ENCODE measurements around the gene TJP1.
"Not testable (repeated sequence)": the region's sequence is repeated elsewhere in the genome, so short reads cannot be mapped to it uniquely, and the experiment has no call there.

TJP1 gene

DNA sequence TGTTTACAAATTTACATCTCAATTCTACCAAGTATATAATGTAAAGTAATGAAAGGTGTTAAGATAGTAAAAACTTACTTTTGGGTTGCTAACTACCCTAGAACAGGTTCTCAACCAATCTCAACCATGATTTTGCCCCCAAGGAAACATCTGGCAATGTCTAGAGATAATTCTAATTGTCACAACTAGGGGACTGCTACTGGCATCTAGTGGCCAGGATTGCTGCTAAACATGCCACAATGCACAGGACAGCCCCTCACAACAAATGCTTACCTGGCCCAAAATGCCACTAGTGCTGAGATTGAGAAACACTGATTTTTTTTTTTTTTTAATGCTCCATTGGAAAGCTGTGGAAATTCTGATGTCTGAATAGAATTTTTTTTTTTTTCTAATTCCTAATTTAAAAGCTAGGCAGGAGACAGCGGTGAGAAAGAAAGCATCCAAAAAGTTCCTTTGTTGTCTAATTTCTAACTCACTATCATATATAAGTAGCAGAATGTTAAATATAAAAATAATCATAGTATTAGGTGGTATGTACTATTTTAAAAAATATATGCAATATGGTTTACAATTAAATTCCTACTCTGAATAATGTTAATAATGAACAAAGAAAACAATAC is 81.5 kb downstream of the TJP1 start:
- no peaks in the 10 kb centered on the region for H3K4me1 Mint-ChIP-seq

DNA sequence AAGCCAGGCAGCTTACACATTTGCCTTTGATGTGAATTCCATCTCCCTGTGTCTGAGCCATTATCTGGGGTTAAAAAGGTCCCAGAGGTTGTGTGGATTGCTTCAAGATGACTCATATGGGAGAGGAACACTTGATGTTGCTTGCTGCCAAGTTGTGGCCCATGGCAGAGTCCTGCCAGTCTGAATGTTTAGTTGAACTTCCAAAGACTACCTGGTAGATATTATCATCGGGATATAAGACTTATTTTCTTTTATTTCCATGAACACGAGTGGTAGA is 85.6 kb downstream of the TJP1 start:
- no peak for DNase-seq (ENCODE audit: low spot score in 2 of 2)
- H3K4me1 Mint-ChIP-seq, result no peaks in the 10 kb centered on the region
- no peaks in the 10 kb centered on the region for H3K36me3 Mint-ChIP-seq

More for the DNA sequence above, 81.5 kb downstream of the TJP1 start:
- H3K27ac Mint-ChIP-seq, result no peak overlapping the region
- no peaks in the 10 kb centered on the region for H3K9me3 Mint-ChIP-seq
- H3K27me3 Mint-ChIP-seq, result peaks cover 2% of the 10 kb centered on the region
- H3K4me3 Mint-ChIP-seq, result no peak overlapping the region
- no peak for ATAC-seq (ENCODE audit: low read depth)
- no peaks in the 10 kb centered on the region for H3K36me3 Mint-ChIP-seq
- DNase-seq (ENCODE audit: low spot score in 2 of 2), result no peak

DNA sequence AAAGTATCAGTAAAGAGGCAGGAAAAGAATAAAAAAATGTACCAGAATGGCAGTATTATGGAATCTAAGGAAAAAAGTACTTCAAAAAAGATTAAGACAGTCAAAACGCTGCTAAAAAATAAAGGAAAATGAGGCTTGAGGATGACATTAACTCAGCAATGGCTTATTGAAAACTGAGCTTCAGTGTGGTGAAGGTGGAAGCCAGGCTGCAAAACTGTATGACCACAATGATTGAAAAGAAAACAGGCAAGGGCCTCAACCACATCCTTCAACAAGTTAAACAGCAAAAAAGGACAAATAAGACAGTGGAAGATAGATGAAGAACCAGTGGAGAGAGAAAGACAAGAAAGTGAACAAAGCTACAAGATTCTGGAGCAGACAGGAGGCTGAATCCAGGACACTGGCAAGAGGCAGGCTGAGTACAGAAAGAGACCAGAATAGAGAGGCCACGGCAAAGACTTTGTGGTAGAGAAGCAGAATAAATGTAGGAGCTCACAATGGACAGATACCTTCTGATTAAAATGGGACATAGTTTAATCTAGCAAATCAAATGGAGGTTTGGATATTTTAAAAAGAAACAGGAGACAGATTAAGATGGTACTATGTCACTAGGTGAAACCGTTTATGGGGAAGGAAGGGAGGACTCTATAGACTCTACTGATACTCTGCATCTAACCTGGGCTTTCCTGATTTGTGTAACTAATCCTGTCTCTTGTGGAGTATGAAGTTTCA is 86.1 kb downstream of the TJP1 start:
- Mint-ChIP-seq H3K27me3 (peaks cover 2% of the 10 kb centered on the region), H3K36me3 (no peaks in the 10 kb centered on the region), H3K4me1 (no peaks in the 10 kb centered on the region), H3K4me3 (no peak overlapping the region), H3K27ac (no peak overlapping the region), H3K9me3 (no peaks in the 10 kb centered on the region)
- DNase-seq (ENCODE audit: low spot score in 2 of 2) (no peak), ATAC-seq (ENCODE audit: low read depth) (no peak)

More for the DNA sequence above, 85.6 kb downstream of the TJP1 start:
- Mint-ChIP-seq H3K4me3 (no peak overlapping the region), H3K27me3 (peaks cover 2% of the 10 kb centered on the region), H3K27ac (no peak overlapping the region), H3K9me3 (no peaks in the 10 kb centered on the region)
- no peak for ATAC-seq (ENCODE audit: low read depth)

DNA sequence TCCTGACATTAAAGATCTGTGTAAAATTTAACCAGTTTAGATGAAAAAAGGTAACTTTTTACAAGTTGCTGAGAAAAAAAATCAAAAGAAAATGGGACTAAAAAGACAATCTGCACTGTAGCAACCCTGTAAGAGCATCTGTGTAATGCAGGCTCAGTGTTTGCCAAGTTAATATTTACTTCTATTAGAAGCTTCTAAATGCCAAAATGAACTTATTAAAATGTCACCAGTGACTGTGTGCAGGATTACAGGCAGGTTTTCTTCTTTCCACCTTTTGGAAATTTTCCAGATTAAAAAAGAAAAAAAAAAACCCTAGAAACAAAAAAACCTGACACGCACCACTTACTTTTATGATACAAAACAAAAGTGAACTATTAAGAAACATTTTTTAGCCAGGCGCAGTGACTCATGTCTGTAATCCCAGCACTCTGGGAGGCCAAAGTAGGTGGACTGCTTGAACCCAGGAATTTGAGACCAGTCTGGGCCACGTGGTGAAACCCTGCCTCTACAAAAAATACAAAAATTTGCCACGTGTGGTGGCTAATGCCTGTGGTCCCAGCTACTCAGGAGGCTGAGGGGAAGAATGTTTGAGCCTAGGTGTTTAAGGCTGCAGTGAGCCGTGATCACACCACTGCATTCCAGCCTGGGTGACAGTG is 87.2 kb downstream of the TJP1 start:
- Mint-ChIP-seq H3K4me3 (no peak overlapping the region), H3K9me3 (no peaks in the 10 kb centered on the region), H3K27me3 (peaks cover 2% of the 10 kb centered on the region), H3K27ac (no peak overlapping the region), H3K36me3 (no peaks in the 10 kb centered on the region), H3K4me1 (no peaks in the 10 kb centered on the region)
- ATAC-seq (ENCODE audit: low read depth), result no peak
- no peak for DNase-seq (ENCODE audit: low spot score in 2 of 2)

DNA sequence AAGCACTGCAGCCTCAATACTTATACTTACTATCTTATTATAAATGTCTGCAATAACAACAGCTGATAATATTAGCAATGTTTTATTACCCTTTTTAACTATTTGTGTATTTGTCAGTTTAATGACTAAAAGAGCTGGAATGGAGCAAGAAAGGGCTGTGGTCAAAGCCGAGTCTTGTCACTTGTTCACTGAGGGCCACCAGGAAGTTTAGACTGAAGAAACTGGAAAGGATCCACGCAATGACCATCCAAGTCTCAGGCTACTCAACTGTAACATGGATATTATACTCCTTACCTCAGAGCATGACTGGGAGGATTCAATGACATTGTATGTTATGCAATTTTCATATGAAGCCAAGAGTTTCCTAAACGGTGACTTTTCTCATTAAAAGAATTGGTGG is 90.4 kb downstream of the TJP1 start:
- H3K27me3 Mint-ChIP-seq, result no peaks in the 10 kb centered on the region
- no peaks in the 10 kb centered on the region for H3K36me3 Mint-ChIP-seq
- no peak for DNase-seq (ENCODE audit: low spot score in 2 of 2)
- H3K4me3 Mint-ChIP-seq, result no peak overlapping the region
- no peak overlapping the region for H3K27ac Mint-ChIP-seq
- no peaks in the 10 kb centered on the region for H3K9me3 Mint-ChIP-seq
- no peaks in the 10 kb centered on the region for H3K4me1 Mint-ChIP-seq
- no peak for ATAC-seq (ENCODE audit: low read depth)

DNA sequence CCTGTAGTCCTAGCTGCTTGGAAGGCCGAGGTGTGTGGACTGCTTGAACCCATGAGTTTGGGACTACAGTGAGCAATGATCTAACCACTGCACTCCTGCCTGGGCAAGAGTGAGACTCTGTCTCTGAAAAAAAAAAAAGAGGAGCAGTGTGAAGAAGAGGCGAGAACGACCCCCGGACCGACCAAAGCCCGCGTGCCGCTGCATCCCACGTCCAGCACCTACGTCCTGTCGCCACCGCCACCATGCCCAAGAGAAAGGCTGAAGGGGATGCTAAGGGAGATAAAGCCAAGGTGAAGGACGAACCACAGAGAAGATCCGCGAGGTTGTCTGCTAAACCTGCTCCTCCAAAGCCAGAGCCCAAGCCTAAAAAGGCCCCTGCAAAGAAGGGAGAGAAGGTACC is 91.8 kb downstream of the TJP1 start:
- not testable (repeated sequence) for H3K27ac Mint-ChIP-seq; ATAC-seq (ENCODE audit: low read depth); H3K36me3 Mint-ChIP-seq; H3K27me3 Mint-ChIP-seq; H3K4me3 Mint-ChIP-seq; H3K4me1 Mint-ChIP-seq; DNase-seq (ENCODE audit: low spot score in 2 of 2); H3K9me3 Mint-ChIP-seq

DNA sequence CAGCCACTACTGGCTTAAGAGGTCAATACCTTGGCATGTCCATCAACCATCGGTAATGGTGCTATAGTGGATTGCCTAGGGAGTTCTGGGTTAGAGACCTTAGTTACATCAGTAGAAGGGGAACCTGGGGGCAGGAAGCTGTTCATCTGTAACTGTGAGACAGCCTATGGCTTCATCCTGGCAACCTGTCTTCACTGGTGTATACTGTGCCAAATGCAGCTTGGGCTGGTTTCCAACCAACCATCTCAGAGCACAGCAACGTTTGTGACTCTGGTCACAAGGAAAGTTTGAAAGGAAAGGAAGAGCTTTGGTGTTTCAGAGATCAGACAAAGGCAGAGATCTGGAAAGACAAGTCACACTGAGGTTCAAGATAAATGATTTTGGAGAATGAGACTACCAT is 93.8 kb downstream of the TJP1 start:
- H3K27me3 Mint-ChIP-seq, result no peaks in the 10 kb centered on the region

DNA sequence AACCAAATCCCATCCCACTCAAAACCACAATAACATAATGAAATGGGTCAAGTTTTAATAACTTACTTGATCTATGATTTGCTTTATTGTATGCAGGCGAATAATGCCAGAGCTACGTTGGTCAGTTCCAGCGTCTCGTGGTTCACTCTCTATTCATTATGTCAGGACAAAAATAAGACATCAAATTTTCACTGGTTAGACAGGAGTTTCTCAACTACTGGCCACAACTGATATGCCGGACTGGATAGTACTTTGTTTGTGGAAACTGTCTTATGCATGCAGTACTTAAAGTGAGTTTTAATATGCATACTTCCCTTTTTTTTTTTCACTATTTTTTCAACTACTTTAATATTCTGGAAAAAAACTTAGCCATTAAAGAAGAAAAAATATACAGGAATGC is 94.4 kb downstream of the TJP1 start:
- no peak for DNase-seq (ENCODE audit: low spot score in 2 of 2)
- Mint-ChIP-seq H3K36me3 (no peaks in the 10 kb centered on the region), H3K4me3 (no peak overlapping the region), H3K4me1 (no peaks in the 10 kb centered on the region), H3K9me3 (peaks cover 2% of the 10 kb centered on the region), H3K27me3 (no peaks in the 10 kb centered on the region), H3K27ac (no peak overlapping the region)
- no peak for ATAC-seq (ENCODE audit: low read depth)

More for the DNA sequence above, 93.8 kb downstream of the TJP1 start:
- ATAC-seq (ENCODE audit: low read depth), result no peak
- H3K4me3 Mint-ChIP-seq, result no peak overlapping the region
- no peak for DNase-seq (ENCODE audit: low spot score in 2 of 2)
- H3K4me1 Mint-ChIP-seq, result no peaks in the 10 kb centered on the region
- no peak overlapping the region for H3K27ac Mint-ChIP-seq
- H3K9me3 Mint-ChIP-seq, result no peaks in the 10 kb centered on the region
- H3K36me3 Mint-ChIP-seq, result no peaks in the 10 kb centered on the region

DNA sequence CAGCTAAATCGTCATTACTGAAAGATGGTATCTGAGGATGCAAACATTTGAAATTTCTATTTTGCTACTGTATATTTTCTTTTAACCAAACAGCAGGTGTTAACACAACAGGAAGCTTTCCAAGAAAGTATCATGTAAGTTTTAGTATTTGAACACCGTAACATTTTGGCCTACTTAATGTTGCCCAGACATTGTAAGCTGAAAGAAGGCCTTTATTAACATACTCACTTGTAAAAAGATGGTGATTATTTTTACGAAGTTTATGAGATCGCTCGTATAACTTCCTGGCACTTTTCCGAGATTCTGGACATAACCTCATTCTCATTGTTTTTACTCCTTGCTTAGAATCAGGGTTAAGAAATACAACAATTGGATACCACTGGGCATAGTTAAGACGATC is 95.7 kb downstream of the TJP1 start:
- Mint-ChIP-seq H3K9me3 (peaks cover 7% of the 10 kb centered on the region), H3K4me3 (no peak overlapping the region), H3K27ac (no peak overlapping the region), H3K27me3 (no peaks in the 10 kb centered on the region), H3K36me3 (no peaks in the 10 kb centered on the region), H3K4me1 (no peaks in the 10 kb centered on the region)
- no peak for ATAC-seq (ENCODE audit: low read depth)
- DNase-seq (ENCODE audit: low spot score in 2 of 2), result no peak

DNA sequence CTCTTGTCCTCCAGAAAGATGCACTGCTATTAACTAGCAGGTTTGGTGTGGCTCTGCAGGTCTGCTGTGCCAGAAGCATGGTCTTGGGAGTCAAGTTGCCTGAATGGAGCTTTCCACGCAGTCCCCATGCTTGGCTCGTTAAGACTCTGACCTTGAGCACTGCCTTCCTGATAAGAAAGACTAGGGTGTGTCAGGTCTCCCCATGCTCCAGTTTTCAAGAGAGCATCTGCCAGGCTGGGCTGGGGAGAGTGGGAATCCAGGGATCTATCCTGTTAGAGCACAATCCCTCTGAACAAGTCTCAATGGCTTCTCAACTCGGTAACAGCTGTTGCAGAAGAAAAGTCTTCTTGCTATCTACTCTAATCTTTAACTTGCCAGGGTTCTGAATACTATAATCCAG is 98.2 kb downstream of the TJP1 start:
- Mint-ChIP-seq H3K27ac (no peak overlapping the region), H3K9me3 (peaks cover 12% of the 10 kb centered on the region), H3K4me3 (no peak overlapping the region), H3K36me3 (no peaks in the 10 kb centered on the region), H3K27me3 (no peaks in the 10 kb centered on the region), H3K4me1 (no peaks in the 10 kb centered on the region)
- DNase-seq (ENCODE audit: low spot score in 2 of 2) (no peak), ATAC-seq (ENCODE audit: low read depth) (no peak)

DNA sequence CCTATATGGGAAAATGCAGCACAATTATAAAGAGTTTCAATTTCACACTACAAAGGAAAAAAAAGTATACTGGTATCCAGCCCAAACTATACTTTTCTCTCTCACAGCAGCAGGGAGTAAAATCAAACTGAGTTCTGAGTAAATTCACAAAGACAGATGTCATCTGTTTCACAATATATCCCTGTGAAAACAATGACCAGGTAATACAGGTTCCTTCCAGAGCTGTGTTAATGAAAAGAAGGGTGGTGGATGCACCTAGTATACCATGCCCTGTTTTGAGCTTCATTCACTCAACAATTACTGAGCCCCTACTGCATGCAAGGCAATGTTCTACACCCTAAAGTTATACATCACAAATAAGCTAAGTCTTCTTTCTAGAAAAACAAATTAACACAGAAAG is 108.5 kb downstream of the TJP1 start:
- Mint-ChIP-seq H3K27me3 (no peaks in the 10 kb centered on the region), H3K4me1 (no peaks in the 10 kb centered on the region), H3K36me3 (no peaks in the 10 kb centered on the region), H3K27ac (no peak overlapping the region), H3K4me3 (no peak overlapping the region), H3K9me3 (no peaks in the 10 kb centered on the region)
- ATAC-seq (ENCODE audit: low read depth), result no peak
- no peak for DNase-seq (ENCODE audit: low spot score in 2 of 2)

DNA sequence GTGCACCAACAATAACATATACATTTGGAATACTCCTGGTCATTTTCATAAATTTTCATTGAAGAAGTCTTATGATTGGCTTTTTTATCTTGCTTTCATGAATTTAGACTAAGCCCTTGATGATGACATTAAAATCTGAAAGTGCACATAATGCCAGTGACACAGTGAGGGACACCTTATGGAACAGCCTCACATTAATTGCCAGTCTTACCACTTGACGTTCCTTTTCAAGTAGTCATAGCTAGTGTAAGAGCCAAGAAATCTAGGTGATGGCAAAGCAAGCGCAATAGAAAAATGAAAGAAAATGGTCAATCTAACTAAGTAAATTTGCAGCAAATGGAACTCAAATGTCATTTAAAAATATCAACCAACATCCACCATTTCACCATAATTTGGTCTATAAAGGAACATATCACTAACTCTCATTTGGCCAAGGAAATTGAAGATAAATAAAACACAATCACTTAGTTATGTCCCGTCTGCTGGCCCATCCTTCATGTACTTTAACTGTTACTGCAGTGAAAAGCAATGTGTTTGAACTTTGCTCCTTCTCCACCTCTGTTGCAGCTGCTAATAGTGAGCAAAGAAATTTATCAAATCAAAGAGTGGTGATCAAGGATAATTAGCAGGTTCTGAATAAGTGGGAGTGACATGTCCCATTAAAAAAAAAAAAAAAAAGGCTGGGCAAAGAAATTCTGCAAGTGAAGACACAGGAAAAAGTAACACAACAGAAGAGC is 110.0 kb downstream of the TJP1 start:
- Mint-ChIP-seq H3K27ac (no peak overlapping the region), H3K4me3 (no peak overlapping the region), H3K27me3 (no peaks in the 10 kb centered on the region), H3K36me3 (no peaks in the 10 kb centered on the region), H3K4me1 (no peaks in the 10 kb centered on the region), H3K9me3 (no peaks in the 10 kb centered on the region)
- DNase-seq (ENCODE audit: low spot score in 2 of 2), result no peak
- ATAC-seq (ENCODE audit: low read depth), result no peak

DNA sequence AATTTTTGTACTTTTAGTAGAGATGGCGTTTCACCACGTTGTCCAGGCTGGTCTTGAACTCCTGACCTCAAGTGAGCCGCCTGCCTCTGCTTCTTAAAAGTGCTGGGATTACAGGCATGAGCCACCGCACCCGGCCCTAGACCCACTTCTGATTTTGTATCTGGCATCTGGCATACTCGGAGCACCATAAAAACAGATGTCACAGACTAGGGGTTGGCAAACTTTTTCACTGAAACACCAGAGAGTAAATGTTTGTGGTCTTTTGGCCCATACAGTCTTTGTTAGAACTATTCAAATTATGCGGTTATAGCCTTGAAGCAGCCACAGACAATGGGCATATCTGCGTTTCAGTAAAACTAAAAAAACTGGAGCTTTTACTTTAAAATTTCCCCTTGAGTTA is 110.7 kb downstream of the TJP1 start:
- DNase-seq (ENCODE audit: low spot score in 2 of 2) (no peak), ATAC-seq (ENCODE audit: low read depth) (no peak)
- Mint-ChIP-seq H3K9me3 (no peaks in the 10 kb centered on the region), H3K36me3 (no peaks in the 10 kb centered on the region), H3K4me3 (no peak overlapping the region), H3K27me3 (no peaks in the 10 kb centered on the region), H3K27ac (no peak overlapping the region), H3K4me1 (no peaks in the 10 kb centered on the region)

DNA sequence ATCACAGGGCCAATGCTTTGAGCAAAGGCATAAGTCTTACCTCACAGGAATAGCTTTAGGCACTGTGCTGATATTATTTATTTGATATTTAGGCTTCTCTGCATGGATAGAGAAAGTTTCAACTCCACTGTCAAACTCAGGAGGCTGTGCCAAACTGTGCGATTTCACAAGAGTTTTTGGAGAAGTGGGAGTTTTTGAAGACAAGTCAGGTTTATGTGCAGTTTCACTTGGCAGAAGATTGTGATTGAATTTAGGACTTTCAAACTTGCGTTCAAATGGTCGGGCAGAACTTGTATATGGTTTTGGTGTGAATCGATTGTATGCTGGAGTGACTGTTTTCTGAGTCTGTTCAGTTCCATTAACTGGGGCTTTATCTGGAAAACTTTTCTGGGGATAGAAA is 113.7 kb downstream of the TJP1 start:
- Mint-ChIP-seq H3K36me3 (no peaks in the 10 kb centered on the region), H3K4me3 (no peak overlapping the region), H3K4me1 (no peaks in the 10 kb centered on the region), H3K27me3 (no peaks in the 10 kb centered on the region), H3K27ac (no peak overlapping the region), H3K9me3 (no peaks in the 10 kb centered on the region)
- no peak for DNase-seq (ENCODE audit: low spot score in 2 of 2)
- ATAC-seq (ENCODE audit: low read depth), result no peak

Data from memory B cell (primary cell).